K562 (cell line): ENCODE results near the gene TBL2. TPM values are rescaled to one million over a fixed set of nuclear protein-coding genes. Genes with fewer than 3 reads are reported as not detected.

ENCODE experiments used
- CREB3 ChIP-seq: fragments of 450-650 bp; conservative IDR thresholded peaks from 2 replicates; pipeline ENCODE4 v1.6.1; 2016; ENCODE audit warnings: missing genetic modification characterization, low read depth, mild to moderate bottlenecking, missing compliant biosample characterization, moderate library complexity
- HDAC2 ChIP-seq: fragments of 450-650 bp; IDR thresholded peaks from 2 replicates; pipeline ENCODE4 v1.6.1; 2016; ENCODE audit warnings: mild to moderate bottlenecking
- IRF1 ChIP-seq: sonication (generic); formaldehyde crosslinking; IDR thresholded peaks from 2 replicates; pipeline ENCODE4 v1.8.0; 2022; ENCODE audit warnings: missing genetic modification reagents, mild to moderate bottlenecking, borderline replicate concordance
- SRF ChIP-seq, 2 experiments: fragments of 250-450, 450-650 bp in 1 of 2; sonication (Bioruptor Pico) in 1 of 2; sonication (generic) in 1 of 2; formaldehyde crosslinking; IDR thresholded peaks; 2 replicates each; pipeline versions ENCODE4 v1.5.0 to v1.5.1; 2020 to 2022; ENCODE audit warnings: mild to moderate bottlenecking in 1 of 2, missing genetic modification reagents in 1 of 2
- ZFP30 ChIP-seq: fragments of 250-450 bp; sonication (Bioruptor Pico); IDR thresholded peaks from 2 replicates; pipeline ENCODE4 v1.8.0; 2022; ENCODE audit warnings: moderate library complexity, mild to moderate bottlenecking, inconsistent platforms, borderline replicate concordance
- ZNF41 ChIP-seq: fragments of 250-450 bp; sonication (Bioruptor Pico); conservative IDR thresholded peaks from 2 replicates; pipeline ENCODE4 v1.4.0; 2020; ENCODE audit warnings: mild to moderate bottlenecking
- ZNF830 ChIP-seq: fragments of 250-450 bp; sonication (Bioruptor Pico); IDR thresholded peaks from 2 replicates; pipeline ENCODE4 v1.5.0; 2021; ENCODE audit warnings: mild to moderate bottlenecking
- polyA plus RNA-seq, 8 experiments: library from polyadenylated mRNA; depleted of rRNA in 4 of 8; stranded (reverse) in 5 of 8; unstranded in 3 of 8; fragments of >200 nt; fragmentation: Nextera tagmentation in 2 of 8; fragmentation: Illumina TruSeq in 1 of 8; extraction: Ambion mirVana in 2 of 8; extraction: Trizol in 1 of 8; gene quantifications; 2 replicates each; pipeline versions ENCODE4 v1.2.1 to v1.2.3, GENCODE V29; 2011 to 2014; ENCODE audit warnings: inconsistent platforms in 1 of 8, missing spikeins in 1 of 8
- total RNA-seq, 7 experiments: library from RNA; depleted of rRNA in 6 of 7; stranded (reverse); fragments of >200 nt in 6 of 7; fragmentation: Illumina TruSeq in 2 of 7; extraction: Trizol in 2 of 7; gene quantifications; 2 replicates each; pipeline versions ENCODE4 v1.2.1 to v1.2.3, GENCODE V29; 2011 to 2021; ENCODE audit warnings: low replicate concordance in 1 of 7
- TF ChIP-seq, protein P1 (sequence below): sonication (generic); formaldehyde crosslinking; IDR thresholded peaks from 2 replicates; pipeline ENCODE4 v1.8.0; 2022; ENCODE audit warnings: mild to moderate bottlenecking, missing genetic modification reagents
- TF ChIP-seq, protein P2 (sequence below): sonication (generic); IDR thresholded peaks from 2 replicates; pipeline ENCODE4 v1.6.1; 2016

The TBL2 gene
- total and polyA plus RNA-seq, 9 of the 15 experiments (the other 6 are each of a cell fraction or from before 2014, with no cell fraction given) = 2.5 to 123 (median 49.2) TPM

DNA sequence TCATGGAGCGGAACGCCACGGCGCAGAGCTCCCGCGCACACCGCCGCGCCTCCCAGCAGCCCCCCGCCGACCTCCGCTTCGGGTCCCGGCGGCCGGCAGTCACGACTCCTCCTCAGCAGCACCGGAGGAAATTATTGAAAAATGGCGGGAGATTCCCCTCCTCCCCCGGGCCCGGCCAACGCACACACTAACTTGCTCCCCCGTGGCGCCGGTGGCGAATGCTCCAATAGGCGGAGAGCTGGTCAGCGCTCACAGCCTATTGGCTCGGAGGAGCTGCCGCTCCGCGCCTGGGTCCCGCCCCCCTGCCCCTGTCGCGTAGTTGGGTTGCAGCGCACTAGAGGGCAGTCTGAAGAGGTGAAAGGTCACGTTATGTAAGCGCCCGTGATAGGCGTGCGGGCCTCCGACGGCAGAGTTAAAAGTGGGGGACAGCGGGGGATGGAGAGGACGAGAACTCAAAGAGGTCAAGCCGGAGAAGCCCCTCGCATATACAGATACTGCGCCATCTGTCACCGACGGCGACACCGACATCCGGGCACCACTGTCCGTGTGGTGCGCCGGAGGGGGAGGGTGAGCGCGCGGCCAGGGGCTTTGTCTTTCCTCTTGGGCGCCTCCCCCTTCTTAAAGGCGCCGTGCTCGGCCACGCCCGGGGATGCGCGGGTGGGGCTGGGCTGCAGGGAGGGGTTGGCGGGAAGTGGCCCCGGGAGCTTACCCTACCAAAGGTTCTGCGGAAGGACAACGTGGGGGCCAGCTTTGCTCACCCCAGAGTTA is 56.1 kb downstream of the TBL2 start, which contains the start of gene BAZ1B (continued):
- TF ChIP-seq, protein P1, sequence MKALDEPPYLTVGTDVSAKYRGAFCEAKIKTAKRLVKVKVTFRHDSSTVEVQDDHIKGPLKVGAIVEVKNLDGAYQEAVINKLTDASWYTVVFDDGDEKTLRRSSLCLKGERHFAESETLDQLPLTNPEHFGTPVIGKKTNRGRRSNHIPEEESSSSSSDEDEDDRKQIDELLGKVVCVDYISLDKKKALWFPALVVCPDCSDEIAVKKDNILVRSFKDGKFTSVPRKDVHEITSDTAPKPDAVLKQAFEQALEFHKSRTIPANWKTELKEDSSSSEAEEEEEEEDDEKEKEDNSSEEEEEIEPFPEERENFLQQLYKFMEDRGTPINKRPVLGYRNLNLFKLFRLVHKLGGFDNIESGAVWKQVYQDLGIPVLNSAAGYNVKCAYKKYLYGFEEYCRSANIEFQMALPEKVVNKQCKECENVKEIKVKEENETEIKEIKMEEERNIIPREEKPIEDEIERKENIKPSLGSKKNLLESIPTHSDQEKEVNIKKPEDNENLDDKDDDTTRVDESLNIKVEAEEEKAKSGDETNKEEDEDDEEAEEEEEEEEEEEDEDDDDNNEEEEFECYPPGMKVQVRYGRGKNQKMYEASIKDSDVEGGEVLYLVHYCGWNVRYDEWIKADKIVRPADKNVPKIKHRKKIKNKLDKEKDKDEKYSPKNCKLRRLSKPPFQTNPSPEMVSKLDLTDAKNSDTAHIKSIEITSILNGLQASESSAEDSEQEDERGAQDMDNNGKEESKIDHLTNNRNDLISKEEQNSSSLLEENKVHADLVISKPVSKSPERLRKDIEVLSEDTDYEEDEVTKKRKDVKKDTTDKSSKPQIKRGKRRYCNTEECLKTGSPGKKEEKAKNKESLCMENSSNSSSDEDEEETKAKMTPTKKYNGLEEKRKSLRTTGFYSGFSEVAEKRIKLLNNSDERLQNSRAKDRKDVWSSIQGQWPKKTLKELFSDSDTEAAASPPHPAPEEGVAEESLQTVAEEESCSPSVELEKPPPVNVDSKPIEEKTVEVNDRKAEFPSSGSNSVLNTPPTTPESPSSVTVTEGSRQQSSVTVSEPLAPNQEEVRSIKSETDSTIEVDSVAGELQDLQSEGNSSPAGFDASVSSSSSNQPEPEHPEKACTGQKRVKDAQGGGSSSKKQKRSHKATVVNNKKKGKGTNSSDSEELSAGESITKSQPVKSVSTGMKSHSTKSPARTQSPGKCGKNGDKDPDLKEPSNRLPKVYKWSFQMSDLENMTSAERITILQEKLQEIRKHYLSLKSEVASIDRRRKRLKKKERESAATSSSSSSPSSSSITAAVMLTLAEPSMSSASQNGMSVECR = peak; percentile 88
- TF ChIP-seq IRF1 (CRISPR knock-in tag) (no peak), ZFP30 (CRISPR knock-in tag) (no peak), ZNF830 (CRISPR knock-in tag) (no peak), SRF (CRISPR knock-in tag; IDR thresholded peaks at IDR 0.05) (peak in 1 of 2 experiments; percentile 63; a peak in 1 of 4 replicates), HDAC2 (peak; percentile 75; the same call in 1 of the 2 replicates), CREB3 (tag) (no peak), ZNF41 (CRISPR knock-in tag) (0 out of 2 replicates have a peak, but pooled peaks have one; percentile 30)
- TF ChIP-seq, protein P2, sequence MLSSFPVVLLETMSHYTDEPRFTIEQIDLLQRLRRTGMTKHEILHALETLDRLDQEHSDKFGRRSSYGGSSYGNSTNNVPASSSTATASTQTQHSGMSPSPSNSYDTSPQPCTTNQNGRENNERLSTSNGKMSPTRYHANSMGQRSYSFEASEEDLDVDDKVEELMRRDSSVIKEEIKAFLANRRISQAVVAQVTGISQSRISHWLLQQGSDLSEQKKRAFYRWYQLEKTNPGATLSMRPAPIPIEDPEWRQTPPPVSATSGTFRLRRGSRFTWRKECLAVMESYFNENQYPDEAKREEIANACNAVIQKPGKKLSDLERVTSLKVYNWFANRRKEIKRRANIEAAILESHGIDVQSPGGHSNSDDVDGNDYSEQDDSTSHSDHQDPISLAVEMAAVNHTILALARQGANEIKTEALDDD = no peak
